Aorta (tissue), 5 donors: ENCODE measurements around the gene LTBP2. TPM values are rescaled to one million over a fixed set of nuclear protein-coding genes. Genes with fewer than 3 reads are reported as not detected.
A peak's percentile ranks its signal among the peaks of the same experiment; 100 is the strongest.

ENCODE experiments used
- ATAC-seq: fragments of 200-7000 bp; cut with Tn5 transposase; one replicate; pipeline ENCODE4 v1.9.1; 2022; ENCODE audit warnings: moderate library complexity; ENCODE audit not compliant: low FRiP score
- DNase-seq, 2 donors: peaks; one replicate each; pipeline ENCODE4 v3.0.0-alpha.2; 2020
- H3K27ac ChIP-seq, 2 donors: one replicate each; pipeline ENCODE4 v1.5.1; 2013; ENCODE audit warnings: low read length in 2 of 2, mild to moderate bottlenecking in 2 of 2, moderate library complexity in 2 of 2, control low read depth in 1 of 2, inconsistent platforms in 1 of 2, low read depth in 1 of 2
- H3K27me3 ChIP-seq, 2 donors: one replicate each; pipeline ENCODE4 v1.6.1; 2013; ENCODE audit warnings: control low read depth in 1 of 2, low read length in 1 of 2, mild to moderate bottlenecking in 1 of 2, moderate library complexity in 1 of 2; ENCODE audit not compliant: insufficient read depth in 2 of 2, control insufficient read depth in 1 of 2
- H3K36me3 ChIP-seq, 2 donors: one replicate each; pipeline ENCODE4 v1.6.1; 2013; ENCODE audit warnings: control low read depth in 1 of 2, low read length in 1 of 2, mild to moderate bottlenecking in 1 of 2; ENCODE audit not compliant: insufficient read depth in 2 of 2, control insufficient read depth in 1 of 2
- H3K4me1 ChIP-seq, 2 donors: one replicate each; pipeline ENCODE4 v1.6.1; 2013; ENCODE audit warnings: low read length in 2 of 2, control low read depth in 1 of 2, mild to moderate bottlenecking in 1 of 2, moderate library complexity in 1 of 2; ENCODE audit not compliant: insufficient read depth in 2 of 2, control insufficient read depth in 1 of 2
- H3K4me3 ChIP-seq, 2 donors: one replicate each; pipeline ENCODE4 v1.5.1; 2013; ENCODE audit warnings: low read length in 2 of 2, control low read depth in 1 of 2, mild to moderate bottlenecking in 1 of 2
- H3K9me3 ChIP-seq: one replicate; pipeline ENCODE4 v1.6.1; 2013; ENCODE audit warnings: mild to moderate bottlenecking, low read length; ENCODE audit not compliant: control insufficient read depth
- WGBS, 2 donors: extraction: QIAGEN DNeasy Blood & Tissue Kit; methylation state at CpG; one replicate each; pipeline ENCODE4 v1.1.7; 2013; 5-methylcytosine and 5-hydroxymethylcytosine counted together
- intact Hi-C, 2 donors: fragments of 100-400 bp; cut with DNase I; formaldehyde crosslinking; loops; one replicate each; pipeline versions ENCODE4 v1.14.2 to v1.15.0; 2022
- polyA plus RNA-seq, 2 donors: library from polyadenylated mRNA; stranded (reverse); fragments of 200-250 nt; gene quantifications; one replicate each; pipeline ENCODE4 v1.2.3, GENCODE V29; 2013
- total RNA-seq, 2 donors: library from RNA; stranded (reverse); fragmentation: NEBNext Ultra II Directional; extraction: Animal tissue kit (Norgen Biotek cat#: 25700); gene quantifications; one replicate each; pipeline ENCODE4 v1.2.1, GENCODE V29; 2021
- donor health status: healthy with polysubstance abuse.
- donor health status: Bipolar disorder and iron deficiency.
- donor health status: DM: no; HTN: no; CAD: no.
- donor health status: DM: no; HTN: no; CAD: no.
- donor health status: DM: yes; HTN: yes; CAD: no.

LTBP2 gene
- total and polyA plus RNA-seq, 4 donors, result 40.4 to 363 (median 228) TPM

DNA sequence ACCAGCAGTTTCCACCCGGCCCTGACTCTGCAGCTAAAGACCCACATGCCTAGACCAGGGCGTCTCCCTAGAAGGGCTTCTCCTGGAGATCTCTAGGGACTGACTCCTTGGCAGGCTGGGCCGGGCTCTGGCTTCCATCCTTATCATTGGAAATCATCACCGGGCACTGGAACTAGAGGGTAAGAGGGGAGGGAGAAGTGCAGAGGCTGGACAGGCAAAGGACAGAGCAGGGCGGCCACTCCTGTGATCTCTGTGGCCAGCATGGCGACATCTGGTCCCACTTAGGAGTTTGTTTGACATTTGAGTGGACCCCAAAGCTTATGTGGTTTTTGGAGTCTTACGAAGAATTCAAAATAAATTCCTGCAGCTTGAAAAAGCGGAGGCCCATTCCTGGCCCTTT lies 7.1 kb downstream of the LTBP2 start:
- peak; percentile 80 to 87 for DNase-seq
- WGBS, 2 donors, result 2 to 7% methylated on average over 8 of the region's 8 CpGs
- Histone ChIP-seq H3K36me3 (peaks cover 0 to 1% of the 10 kb centered on the region in 2 donors), H3K27me3 (no peaks in the 10 kb centered on the region), H3K9me3 (no peaks in the 10 kb centered on the region), H3K4me3 (no peak overlapping the region), H3K4me1 (peaks cover 0 to 5% of the 10 kb centered on the region in 2 donors), H3K27ac (peak overlapping the region in 1 of 2 donors; percentile 72)
- intact Hi-C loops, result loop anchor here in 1 of 2 donors (5.0 kb wide), 3 partner anchors 33 to 187 kb away; no protein-coding TSS in a partner anchor
- ATAC-seq, result no peak

GRCh38 chr14:74604157-74604556 lies 7.9 kb downstream of the LTBP2 start:
- H3K9me3 ChIP-seq, result no peaks in the 10 kb centered on the region
- ATAC-seq, result no peak
- 22 to 36% methylated on average over 7 of the region's 7 CpGs for WGBS, 2 donors
- intact Hi-C loops, result no loop called here
- H3K4me3 ChIP-seq, result no peak overlapping the region
- no peak overlapping the region for H3K27ac ChIP-seq
- no peaks in the 10 kb centered on the region for H3K27me3 ChIP-seq
- no peak for DNase-seq
- peaks cover 0 to 1% of the 10 kb centered on the region in 2 donors for H3K36me3 ChIP-seq
- H3K4me1 ChIP-seq, result peaks cover 0 to 5% of the 10 kb centered on the region in 2 donors

DNA sequence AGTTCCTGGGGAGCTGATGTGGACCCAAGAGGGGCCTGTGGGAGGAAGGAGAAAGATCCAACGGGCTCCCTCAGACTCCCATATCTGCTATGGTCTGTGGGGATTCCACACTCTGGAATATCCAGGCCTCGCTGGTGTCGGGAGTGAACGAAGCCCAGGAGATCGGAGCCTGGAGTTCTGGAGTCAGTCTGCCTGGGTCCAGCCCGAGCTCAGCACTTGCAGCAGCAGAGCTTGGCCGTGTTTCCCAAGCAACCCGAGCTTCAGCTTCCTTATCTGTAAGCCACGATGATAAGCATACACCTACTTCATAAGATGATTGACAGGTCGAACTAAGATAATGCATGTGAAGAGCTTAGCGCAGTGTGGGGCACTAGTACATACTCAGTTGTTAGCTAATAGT lies 10.1 kb downstream of the LTBP2 start:
- no peak overlapping the region for H3K27ac ChIP-seq
- WGBS, 2 donors, result 44% methylated on average over 11 of the region's 11 CpGs
- H3K27me3 ChIP-seq, result no peaks in the 10 kb centered on the region
- H3K36me3 ChIP-seq, result peaks cover 0 to 1% of the 10 kb centered on the region in 2 donors
- intact Hi-C loops, result no loop called here
- H3K9me3 ChIP-seq, result no peaks in the 10 kb centered on the region
- ATAC-seq, result no peak
- H3K4me3 ChIP-seq, result no peak overlapping the region
- H3K4me1 ChIP-seq, result peaks cover 0 to 5% of the 10 kb centered on the region in 2 donors
- no peak for DNase-seq

GRCh38 chr14:74599946-74600345 lies 12.1 kb downstream of the LTBP2 start:
- Histone ChIP-seq H3K9me3 (no peaks in the 10 kb centered on the region), H3K27ac (peak overlapping the region; percentile 13 to 47), H3K27me3 (no peaks in the 10 kb centered on the region), H3K4me3 (no peak overlapping the region), H3K4me1 (no peaks in the 10 kb centered on the region), H3K36me3 (peaks cover 0 to 1% of the 10 kb centered on the region in 2 donors)
- ATAC-seq (peak; percentile 1), DNase-seq (no peak)
- 5 to 7% methylated on average over 8 of the region's 8 CpGs for WGBS, 2 donors
- intact Hi-C loops, result loop anchor here in 1 of 2 donors (5.0 kb wide), 1 partner anchor 48 kb away; no protein-coding TSS in a partner anchor

DNA sequence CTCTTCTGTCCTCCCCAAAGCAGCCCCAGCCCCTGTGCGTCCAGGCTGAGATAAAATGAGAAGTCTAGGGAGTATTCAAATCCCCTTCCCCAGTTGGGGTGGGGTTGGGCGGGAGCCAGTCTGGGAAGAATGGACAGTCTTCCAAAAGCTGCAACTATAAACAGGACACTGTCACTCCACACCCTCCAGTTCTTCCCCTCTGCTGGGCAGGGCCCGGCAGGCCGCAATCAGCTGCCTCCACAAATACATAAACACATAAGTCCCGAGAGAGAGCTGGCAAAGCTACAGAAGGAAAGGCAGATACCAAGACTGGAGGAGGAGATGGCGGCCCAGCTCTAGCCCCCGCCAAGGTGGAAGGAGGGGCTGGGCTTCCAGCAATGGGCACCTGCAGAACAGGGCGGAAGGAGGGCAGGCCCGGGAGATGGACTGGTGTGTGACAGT lies 12.7 kb downstream of the LTBP2 start:
- DNase-seq (peak in 1 of 2 donors; percentile 63), ATAC-seq (peak; percentile 23)
- peaks cover 0 to 4% of the 10 kb centered on the region in 2 donors for H3K4me1 ChIP-seq
- peaks cover 0 to 1% of the 10 kb centered on the region in 2 donors for H3K36me3 ChIP-seq
- no peaks in the 10 kb centered on the region for H3K27me3 ChIP-seq
- no peaks in the 10 kb centered on the region for H3K9me3 ChIP-seq
- 7 to 17% methylated on average over 9 of the region's 9 CpGs for WGBS, 2 donors
- no peak overlapping the region for H3K4me3 ChIP-seq
- intact Hi-C loops, result loop anchor here in 1 of 2 donors (5.0 kb wide), 1 partner anchor 47 kb away; no protein-coding TSS in a partner anchor
- H3K27ac ChIP-seq, result peak overlapping the region; percentile 13 to 47

- H3K4me3 ChIP-seq, result no peak overlapping the region
- intact Hi-C loops, result loop anchor here in 1 of 2 donors (5.0 kb wide), 1 partner anchor 45 kb away; no protein-coding TSS in a partner anchor
- ATAC-seq (no peak), DNase-seq (no peak)
- peak overlapping the region in 1 of 2 donors; percentile 20 for H3K27ac ChIP-seq
- WGBS, 2 donors, result 12 to 19% methylated on average over 12 of the region's 12 CpGs
- H3K4me1 ChIP-seq, result peaks cover 4 to 9% of the 10 kb centered on the region in 2 donors
- no peaks in the 10 kb centered on the region for H3K9me3 ChIP-seq
- H3K36me3 ChIP-seq, result no peaks in the 10 kb centered on the region
- H3K27me3 ChIP-seq, result no peaks in the 10 kb centered on the region
Observed at GRCh38 chr14:74596741-74597450, 15.1 kb downstream of the LTBP2 start.

GRCh38 chr14:74595006-74595735 lies 16.9 kb downstream of the LTBP2 start:
- peak; percentile 91 for DNase-seq
- intact Hi-C loops, result loop anchor here in 1 of 2 donors (5.0 kb wide), 1 partner anchor 43 kb away; no protein-coding TSS in a partner anchor

GRCh38 chr14:74594606-74595005 lies 17.4 kb downstream of the LTBP2 start:
- Histone ChIP-seq H3K4me1 (peaks cover 8 to 12% of the 10 kb centered on the region in 2 donors), H3K36me3 (no peaks in the 10 kb centered on the region), H3K4me3 (no peak overlapping the region), H3K27ac (peak overlapping the region; percentile 34 to 87), H3K9me3 (no peaks in the 10 kb centered on the region), H3K27me3 (no peaks in the 10 kb centered on the region)
- DNase-seq (no peak), ATAC-seq (no peak)
- WGBS, 2 donors, result 6% methylated on average over 5 of the region's 5 CpGs
- intact Hi-C loops, result loop anchor here in 1 of 2 donors (5.0 kb wide), 1 partner anchor 42 kb away; no protein-coding TSS in a partner anchor

More at GRCh38 chr14:74595006-74595735, 16.9 kb downstream of the LTBP2 start:
- peak overlapping the region; percentile 34 to 87 for H3K27ac ChIP-seq
- H3K27me3 ChIP-seq, result no peaks in the 10 kb centered on the region
- no peaks in the 10 kb centered on the region for H3K36me3 ChIP-seq
- no peaks in the 10 kb centered on the region for H3K9me3 ChIP-seq
- peaks cover 8 to 12% of the 10 kb centered on the region in 2 donors for H3K4me1 ChIP-seq
- no peak overlapping the region for H3K4me3 ChIP-seq
- 11 to 15% methylated on average over 15 of the region's 15 CpGs for WGBS, 2 donors
- ATAC-seq, result peak; percentile 76
